ENCODE measurements around the gene BLOC1S5. TPM values are rescaled to one million over a fixed set of nuclear protein-coding genes. Genes with fewer than 3 reads are reported as not detected.
"Not testable (repeated sequence)": the region's sequence is repeated elsewhere in the genome, so short reads cannot be mapped to it uniquely, and the experiment has no call there.

Gene BLOC1S5
- total and polyA plus RNA-seq, 9 of the 15 experiments (the other 6 are each of a cell fraction or from before 2014, with no cell fraction given): 8.5 to 41.0 (median 27.7) TPM

- no peak for TF ChIP-seq KDM4B (IDR thresholded peaks at IDR 0.05; ENCODE audit: borderline replicate concordance in 2 of 2, low read depth in 1 of 2)
These were observed 72.7 kb downstream of the BLOC1S5 start (continued) for GRCh38 chr6:7991536-7991935.

DNA sequence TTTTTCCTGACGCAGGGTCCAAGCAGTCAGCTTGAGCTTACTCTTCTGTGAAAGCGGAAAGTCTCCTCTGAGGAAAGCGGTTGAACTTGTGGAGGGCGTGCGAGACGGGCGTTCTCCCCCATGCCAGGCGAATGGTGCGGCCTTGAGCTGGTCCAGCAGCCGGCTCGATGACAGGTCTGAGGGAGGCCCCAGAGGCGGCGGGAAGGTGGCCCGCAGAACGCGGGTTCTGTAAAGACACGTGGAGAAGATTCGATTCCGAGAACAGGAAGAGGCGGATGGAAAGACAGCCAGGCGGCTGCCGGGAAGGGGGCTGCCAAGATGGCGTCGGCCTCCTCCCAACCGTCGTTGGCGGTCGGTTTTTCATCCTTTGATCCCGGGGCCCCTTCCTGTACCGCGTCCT, 78.0 kb downstream of the BLOC1S5 start:
- DNase-seq (ENCODE audit: extremely low read depth in 1 of 4, low spot score in 3 of 4): no peak
- no peak overlapping the region for H2AFZ ChIP-seq (ENCODE audit: low read depth, low read length)
- H4K20me1 ChIP-seq (replicated peaks; ENCODE audit: control insufficient read depth, insufficient read depth, low read length): no peaks in the 10 kb centered on the region
- H3K4me1 ChIP-seq (replicated peaks in 1 of 2; ENCODE audit: control insufficient read depth in 2 of 2, insufficient read depth in 2 of 2, low read length in 2 of 2): peaks cover 0 to 3% of the 10 kb centered on the region in 2 experiments; a peak in 1 of 5 replicates
- H3K79me2 ChIP-seq (ENCODE audit: control insufficient read depth, insufficient read depth, low read length): no peaks in the 10 kb centered on the region
- peaks cover 9 to 23% of the 10 kb centered on the region in 2 experiments for H3K27me3 ChIP-seq (ENCODE audit: control insufficient read depth in 2 of 2, insufficient read depth in 2 of 2, low read length in 2 of 2)
- no peak overlapping the region for H3K9ac ChIP-seq (ENCODE audit: insufficient read depth in 1 of 2, low read depth in 2 of 2, low read length in 2 of 2)
- POLR2A ChIA-PET: no interaction called here
- 49% methylated on average over 30 of the region's 31 CpGs for WGBS (ENCODE audit: insufficient coverage, low coverage, missing lambda C conversion rate)
- no peak for ATAC-seq
- H3K9me3 ChIP-seq (replicated peaks; ENCODE audit: control insufficient read depth, insufficient read depth, low read depth, low read length): no peaks in the 10 kb centered on the region
- H3K9me1 ChIP-seq (ENCODE audit: control insufficient read depth, insufficient read depth, low read length): no peaks in the 10 kb centered on the region
- H3K36me3 ChIP-seq (ENCODE audit: control insufficient read depth, insufficient read depth, low read length): no peaks in the 10 kb centered on the region
- in situ Hi-C loops (cut with MboI) (loop anchor here (5.0 kb wide), 1 partner anchor 259 kb away; the partner anchor contains the start of gene BMP6), intact Hi-C loops (cut with micrococcal nuclease) (no loop called here)
- no peak overlapping the region for H3K27ac ChIP-seq (ENCODE audit: extremely low read depth, low read depth, low read length)
- CTCF ChIA-PET (ENCODE audit: low intra/inter-chr PET ratio): no interaction called here
- no TSS peak for BruUV-seq (replicated peaks)
- no peak overlapping the region for H3K4me2 ChIP-seq (ENCODE audit: insufficient read depth, low read length)
- no peak overlapping the region for H3K4me3 ChIP-seq
- no peak for FAIRE-seq
- TF ChIP-seq HMG20A (CRISPR knock-in tag; conservative IDR thresholded peaks at IDR 0.05): no peak

GRCh38 chr6:7983967-7984366, 80.2 kb downstream of the BLOC1S5 start:
- ATAC-seq; BruUV-seq (replicated peaks); H3K4me2 ChIP-seq (ENCODE audit: insufficient read depth, low read length); H3K36me3 ChIP-seq (ENCODE audit: control insufficient read depth, insufficient read depth, low read length); CTCF ChIA-PET (ENCODE audit: low intra/inter-chr PET ratio); H3K4me3 ChIP-seq; H3K9me1 ChIP-seq (ENCODE audit: control insufficient read depth, insufficient read depth, low read length); H3K9ac ChIP-seq (ENCODE audit: insufficient read depth in 1 of 2, low read depth in 2 of 2, low read length in 2 of 2); in situ Hi-C loops (cut with MboI); H3K9me3 ChIP-seq (replicated peaks; ENCODE audit: control insufficient read depth, insufficient read depth, low read depth, low read length); H3K79me2 ChIP-seq (ENCODE audit: control insufficient read depth, insufficient read depth, low read length); H4K20me1 ChIP-seq (replicated peaks; ENCODE audit: control insufficient read depth, insufficient read depth, low read length); DNase-seq (ENCODE audit: extremely low read depth in 1 of 4, low spot score in 3 of 4); H2AFZ ChIP-seq (ENCODE audit: low read depth, low read length); H3K4me1 ChIP-seq (replicated peaks in 1 of 2; ENCODE audit: control insufficient read depth in 2 of 2, insufficient read depth in 2 of 2, low read length in 2 of 2); POLR2A ChIA-PET; FAIRE-seq; intact Hi-C loops (cut with micrococcal nuclease); H3K27ac ChIP-seq (ENCODE audit: extremely low read depth, low read depth, low read length): not testable (repeated sequence)
- H3K27me3 ChIP-seq (ENCODE audit: control insufficient read depth in 2 of 2, insufficient read depth in 2 of 2, low read length in 2 of 2): peaks cover 9 to 23% of the 10 kb centered on the region in 2 experiments
- 2% methylated on average over 4 of the region's 6 CpGs for WGBS (ENCODE audit: insufficient coverage, low coverage, missing lambda C conversion rate)
